GM12873 (cell line): ENCODE data around the gene COQ10A.

ENCODE experiments used
- CTCF ChIP-seq: IDR thresholded peaks from 2 replicates; pipeline ENCODE4 v1.5.1; 2012; ENCODE audit warnings: low read depth, mild to moderate bottlenecking, moderate library complexity, low read length, control low read depth; ENCODE audit not compliant: insufficient read depth; ENCODE audit errors: missing control alignments

The COQ10A gene

GRCh38 chr12:56266693-56267442 is at the start of gene COQ10A:
COQ10A (plus strand) TSS chr12:56266942; CDS start chr12:56267119, 177 bp downstream.
- peak; percentile 64 for TF ChIP-seq CTCF

- TF ChIP-seq CTCF: no peak
Measured at GRCh38 chr12:56219840-56220239, 46.9 kb upstream of the COQ10A start.

- no peak for TF ChIP-seq CTCF
Measured at GRCh38 chr12:56220611-56221231, 46.0 kb upstream of the COQ10A start.

- no peak for TF ChIP-seq CTCF
Measured at GRCh38 chr12:56221232-56221756, 45.4 kb upstream of the COQ10A start.

- TF ChIP-seq CTCF: no peak
Measured at GRCh38 chr12:56221757-56222530, 44.8 kb upstream of the COQ10A start, which contains the start of gene RNF41. RNF41 (minus strand) TSS chr12:56221922; CDS start chr12:56214047, 7,875 bp downstream.

GRCh38 chr12:56222531-56222895 is 44.2 kb upstream of the COQ10A start:
- no peak for TF ChIP-seq CTCF
